22Rv1 (cell line): ENCODE data around the gene OCA2.

Experiments
- ZFX ChIP-seq: fragments of 450-650 bp; IDR thresholded peaks from 2 replicates; pipeline ENCODE4 v1.6.1; 2017; ENCODE audit warnings: antibody characterized with exemption, borderline replicate concordance
- TF ChIP-seq, protein P1 (sequence below): fragments of 450-650 bp; IDR thresholded peaks from 2 replicates; pipeline ENCODE4 v1.5.1; 2017; ENCODE audit warnings: mild to moderate bottlenecking

DNA sequence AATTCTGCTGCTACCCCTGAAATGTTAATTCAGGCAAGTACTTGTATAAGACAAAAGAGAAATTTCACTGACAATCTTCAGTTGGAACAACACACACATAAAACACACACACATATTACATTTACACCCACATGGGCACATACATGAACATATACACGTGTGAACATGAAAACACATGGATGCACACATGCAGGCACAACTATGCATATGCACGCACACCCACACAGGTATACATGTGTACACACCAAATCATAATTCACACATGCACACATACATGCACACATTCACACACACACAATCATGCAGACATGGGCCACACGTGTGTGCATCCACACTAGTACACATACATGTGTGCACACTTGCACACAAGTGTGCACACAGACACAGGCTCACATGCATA is 277.8 kb downstream of the OCA2 start:
- TF ChIP-seq, protein P1, sequence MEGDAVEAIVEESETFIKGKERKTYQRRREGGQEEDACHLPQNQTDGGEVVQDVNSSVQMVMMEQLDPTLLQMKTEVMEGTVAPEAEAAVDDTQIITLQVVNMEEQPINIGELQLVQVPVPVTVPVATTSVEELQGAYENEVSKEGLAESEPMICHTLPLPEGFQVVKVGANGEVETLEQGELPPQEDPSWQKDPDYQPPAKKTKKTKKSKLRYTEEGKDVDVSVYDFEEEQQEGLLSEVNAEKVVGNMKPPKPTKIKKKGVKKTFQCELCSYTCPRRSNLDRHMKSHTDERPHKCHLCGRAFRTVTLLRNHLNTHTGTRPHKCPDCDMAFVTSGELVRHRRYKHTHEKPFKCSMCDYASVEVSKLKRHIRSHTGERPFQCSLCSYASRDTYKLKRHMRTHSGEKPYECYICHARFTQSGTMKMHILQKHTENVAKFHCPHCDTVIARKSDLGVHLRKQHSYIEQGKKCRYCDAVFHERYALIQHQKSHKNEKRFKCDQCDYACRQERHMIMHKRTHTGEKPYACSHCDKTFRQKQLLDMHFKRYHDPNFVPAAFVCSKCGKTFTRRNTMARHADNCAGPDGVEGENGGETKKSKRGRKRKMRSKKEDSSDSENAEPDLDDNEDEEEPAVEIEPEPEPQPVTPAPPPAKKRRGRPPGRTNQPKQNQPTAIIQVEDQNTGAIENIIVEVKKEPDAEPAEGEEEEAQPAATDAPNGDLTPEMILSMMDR, result no peak
- TF ChIP-seq ZFX, result no peak
